ENCODE results near the gene ARFGAP3. TPM values are rescaled to one million over a fixed set of nuclear protein-coding genes. Genes with fewer than 3 reads are reported as not detected.
A peak's percentile ranks its signal among the peaks of the same experiment; 100 is the strongest.

ARFGAP3 gene
- total and polyA plus RNA-seq, 10 donors: 15.0 to 46.8 (median 40.4) TPM

- intact Hi-C loops (cut with DNase I; ENCODE audit: low total_unique reads): no loop called here
- Histone ChIP-seq H3K27ac (peak overlapping the region in 1 of 8 donors; percentile 79), H3K36me3 (peaks cover 0 to 48% (median 6%) of the 10 kb centered on the region in 6 donors), H3K4me1 (peaks cover 0 to 59% (median 19%) of the 10 kb centered on the region in 6 donors), H3K4me3 (no peak overlapping the region), H3K27me3 (replicated peaks in 1 of 7) (no peaks in the 10 kb centered on the region), H3K9me3 (no peaks in the 10 kb centered on the region)
- WGBS, 5 donors: 76 to 92% (median 86%) methylated on average over 6 to 13 of the region's 13 CpGs
- no peak for TF ChIP-seq POLR2A (IDR thresholded peaks at IDR 0.05)
- TF ChIP-seq CTCF (IDR thresholded peaks at IDR 0.05 in 8 of 11, conservative IDR thresholded peaks at IDR 0.05 in 3 of 11): no peak
- no peak for TF ChIP-seq POLR2AphosphoS5 (IDR thresholded peaks at IDR 0.05)
- no peak for DNase-seq
Observed at GRCh38 chr22:42792453-42792908, 64.6 kb downstream of the ARFGAP3 start.

- H3K9me3 ChIP-seq: no peaks in the 10 kb centered on the region
- TF ChIP-seq POLR2A (IDR thresholded peaks at IDR 0.05) (no peak), POLR2AphosphoS5 (IDR thresholded peaks at IDR 0.05) (peak in 2 of 3 donors; percentile 34 to 66)
- intact Hi-C loops (cut with DNase I; ENCODE audit: low total_unique reads): no loop called here
- H3K27ac ChIP-seq: peak overlapping the region in 1 of 8 donors; percentile 79
- 68 to 78% (median 70%) methylated on average over 14 to 20 of the region's 20 CpGs for WGBS, 5 donors
- H3K36me3 ChIP-seq: peaks cover 0 to 42% (median 3%) of the 10 kb centered on the region in 6 donors
- peaks cover 0 to 54% (median 15%) of the 10 kb centered on the region in 6 donors for H3K4me1 ChIP-seq
- no peaks in the 10 kb centered on the region for H3K27me3 ChIP-seq (replicated peaks in 1 of 7)
- no peak overlapping the region for H3K4me3 ChIP-seq
- DNase-seq: no peak
Observed at GRCh38 chr22:42791721-42792452, 65.2 kb downstream of the ARFGAP3 start.

- Histone ChIP-seq H3K9me3 (no peaks in the 10 kb centered on the region), H3K27me3 (replicated peaks in 1 of 7) (no peaks in the 10 kb centered on the region), H3K36me3 (peaks cover 0 to 9% (median 0%) of the 10 kb centered on the region in 6 donors), H3K27ac (no peak overlapping the region), H3K4me1 (peaks cover 0 to 23% (median 0%) of the 10 kb centered on the region in 6 donors), H3K4me3 (no peak overlapping the region)
- no peak for TF ChIP-seq CTCF (IDR thresholded peaks at IDR 0.05 in 8 of 11, conservative IDR thresholded peaks at IDR 0.05 in 3 of 11)
- 85 to 92% (median 89%) methylated on average over 11 of the region's 11 CpGs for WGBS, 5 donors
- intact Hi-C loops (cut with DNase I; ENCODE audit: low total_unique reads): no loop called here
- no peak for DNase-seq
Observed at GRCh38 chr22:42788466-42788865, 68.6 kb downstream of the ARFGAP3 start.

- WGBS, 5 donors: 82 to 94% (median 89%) methylated on average over 11 to 12 of the region's 12 CpGs
- Histone ChIP-seq H3K27ac (no peak overlapping the region), H3K36me3 (peaks cover 0 to 5% (median 0%) of the 10 kb centered on the region in 6 donors), H3K4me1 (peaks cover 0 to 19% (median 0%) of the 10 kb centered on the region in 6 donors), H3K4me3 (no peak overlapping the region), H3K27me3 (replicated peaks in 1 of 7) (no peaks in the 10 kb centered on the region), H3K9me3 (no peaks in the 10 kb centered on the region)
- TF ChIP-seq POLR2A (IDR thresholded peaks at IDR 0.05): no peak
- TF ChIP-seq CTCF (IDR thresholded peaks at IDR 0.05 in 8 of 11, conservative IDR thresholded peaks at IDR 0.05 in 3 of 11): no peak
- TF ChIP-seq POLR2AphosphoS5 (IDR thresholded peaks at IDR 0.05): no peak
- DNase-seq: no peak
- intact Hi-C loops (cut with DNase I; ENCODE audit: low total_unique reads): no loop called here
Observed at GRCh38 chr22:42788021-42788420, 69.1 kb downstream of the ARFGAP3 start.
